Kidney (tissue), 14 donors: ENCODE measurements around the gene GATA3. TPM values are rescaled to one million over a fixed set of nuclear protein-coding genes. Genes with fewer than 3 reads are reported as not detected.

ENCODE experiments used
- DNase-seq, 5 donors: peaks; one replicate each; pipeline ENCODE4 v3.0.0-alpha.2; 2013 to 2020
- FAIRE-seq: peaks from 2 replicates; lab custom pipeline; 2012; peaks lifted over from hg19 to GRCh38; lab: Jason Lieb, UNC
- H3K27ac ChIP-seq, 2 donors: one replicate each; pipeline ENCODE4 v1.7.0; 2013; ENCODE audit warnings: low read depth in 2 of 2, low read length in 2 of 2, inconsistent platforms in 1 of 2
- H3K27me3 ChIP-seq: one replicate; pipeline ENCODE4 v1.7.1; 2013; ENCODE audit warnings: low read length, inconsistent platforms; ENCODE audit not compliant: control insufficient read depth, insufficient read depth
- H3K36me3 ChIP-seq, 3 donors: one replicate each; pipeline versions ENCODE4 v1.7.0 to v1.7.1; 2013; ENCODE audit warnings: low read length in 3 of 3, control low read depth in 1 of 3, inconsistent platforms in 1 of 3; ENCODE audit not compliant: insufficient read depth in 3 of 3, control insufficient read depth in 2 of 3
- H3K4me1 ChIP-seq, 3 donors: one replicate each; pipeline versions ENCODE4 v1.7.0 to v1.7.1; 2013; ENCODE audit warnings: low read length in 3 of 3, inconsistent platforms in 1 of 3, low read depth in 1 of 3; ENCODE audit not compliant: control insufficient read depth in 2 of 3, insufficient read depth in 2 of 3
- H3K4me3 ChIP-seq, 3 donors: one replicate each; pipeline versions ENCODE4 v1.7.0 to v1.8.1; 2013; ENCODE audit warnings: low read length in 3 of 3, control low read depth in 1 of 3, inconsistent platforms in 1 of 3
- H3K9ac ChIP-seq, 3 donors: one replicate each; pipeline versions ENCODE4 v1.7.0 to v1.7.1; 2013; ENCODE audit warnings: low read length in 3 of 3, control low read depth in 1 of 3, inconsistent platforms in 1 of 3
- H3K9me3 ChIP-seq, 3 donors: one replicate each; pipeline versions ENCODE4 v1.7.0 to v1.7.1; 2013; ENCODE audit warnings: low read length in 3 of 3, control low read depth in 1 of 3, inconsistent platforms in 1 of 3; ENCODE audit not compliant: control insufficient read depth in 2 of 3, insufficient read depth in 1 of 3
- CTCF ChIP-seq: IDR thresholded peaks from 3 replicates; pipeline ENCODE4 v1.5.1; 2012; ENCODE audit warnings: mild to moderate bottlenecking, moderate library complexity, borderline replicate concordance; ENCODE audit not compliant: insufficient read depth; ENCODE audit errors: extremely low read depth
- intact Hi-C: fragments of 100-400 bp; cut with DNase I; formaldehyde crosslinking; loops from one replicate; pipeline ENCODE4 v1.11.1; 2022
- polyA plus RNA-seq: library from polyadenylated mRNA; stranded (reverse); fragments of 350-450 nt; fragmentation: Illumina TruSeq; extraction: RNeasy Lipid Tissue Mini Kit (QIAGEN cat#74804); gene quantifications from one replicate; pipeline ENCODE4 v1.2.3, GENCODE V29; 2014; ENCODE audit warnings: low read depth, low replicate concordance; ENCODE audit not compliant: insufficient read depth
- total RNA-seq: library from RNA; stranded (reverse); fragmentation: NEBNext Ultra II Directional; extraction: Animal tissue kit (Norgen Biotek cat#: 25700); gene quantifications from one replicate; pipeline ENCODE4 v1.2.1, GENCODE V29; 2021
- donor health status: control.
- donor health status: control.
- donor health status: control.
- donor health status: control.
- donor health status: control.
- donor health status: DM: yes; HTN: yes; CAD: no.
- donor health status: Normal renal cell carcinoma (clear cell type).

The GATA3 gene
- total and polyA plus RNA-seq, 2 donors from 2014 or later, result 23.5 to 45.9 TPM

- H3K9ac ChIP-seq, result peak overlapping the region in 1 of 3 donors; percentile 55
- H3K27me3 ChIP-seq, result peaks cover 39% of the 10 kb centered on the region
- no peaks in the 10 kb centered on the region for H3K9me3 ChIP-seq
- peaks cover 0 to 12% (median 0%) of the 10 kb centered on the region in 3 donors for H3K4me1 ChIP-seq
- H3K27ac ChIP-seq, result peak overlapping the region; percentile 80 to 89
- no peaks in the 10 kb centered on the region for H3K36me3 ChIP-seq
- FAIRE-seq (no peak), DNase-seq (peak in 4 of 5 donors; percentile 75 to 91 (median 80))
- H3K4me3 ChIP-seq, result peak overlapping the region in 2 of 3 donors; percentile 26 to 47
- TF ChIP-seq CTCF, result no peak
- intact Hi-C loops, result no loop called here
These were observed 2.6 kb upstream of the GATA3 start for GRCh38 chr10:8051851-8052257.

- FAIRE-seq, result no peak
- Histone ChIP-seq H3K9ac (peak overlapping the region in 2 of 3 donors; percentile 32 to 55), H3K36me3 (no peaks in the 10 kb centered on the region), H3K4me3 (peak overlapping the region; percentile 24 to 47 (median 26)), H3K27me3 (peaks cover 35% of the 10 kb centered on the region), H3K4me1 (peaks cover 0 to 12% (median 0%) of the 10 kb centered on the region in 3 donors), H3K27ac (peak overlapping the region; percentile 45 to 89), H3K9me3 (no peaks in the 10 kb centered on the region)
- no peak for TF ChIP-seq CTCF
- peak in 4 of 5 donors; percentile 46 to 55 (median 48) for DNase-seq
- intact Hi-C loops, result no loop called here
These were observed 2.0 kb upstream of the GATA3 start for GRCh38 chr10:8052341-8052955.

GRCh38 chr10:8052956-8053445 lies 1.5 kb upstream of the GATA3 start:
- TF ChIP-seq CTCF, result no peak
- no peak overlapping the region for H3K9ac ChIP-seq
- peaks cover 31% of the 10 kb centered on the region for H3K27me3 ChIP-seq
- no peaks in the 10 kb centered on the region for H3K36me3 ChIP-seq
- H3K4me1 ChIP-seq, result peaks cover 0 to 12% (median 0%) of the 10 kb centered on the region in 3 donors
- DNase-seq, result peak in 1 of 5 donors; percentile 7
- no peaks in the 10 kb centered on the region for H3K9me3 ChIP-seq
- intact Hi-C loops, result no loop called here
- H3K4me3 ChIP-seq, result peak overlapping the region in 2 of 3 donors; percentile 26 to 30
- H3K27ac ChIP-seq, result peak overlapping the region; percentile 30 to 51
- FAIRE-seq, result no peak
